KMS-11 (cell line): Measurements from ENCODE around the gene DPM2.

Experiments
- H2AFZ ChIP-seq: fragments of 200-600 bp; sonication (generic); 2 replicates; pipeline ENCODE4 v1.6.1; 2016; ENCODE audit warnings: antibody characterized with exemption, mixed run types, low read depth
- H3K27ac ChIP-seq: fragments of 200-600 bp; sonication (generic); 2 replicates; pipeline ENCODE4 v1.6.1; 2016; ENCODE audit warnings: mild to moderate bottlenecking, mixed run types
- H3K27me3 ChIP-seq: fragments of 200-600 bp; sonication (generic); 2 replicates; pipeline ENCODE4 v1.6.1; 2017; ENCODE audit warnings: mild to moderate bottlenecking, low read depth, mixed run types, moderate library complexity; ENCODE audit not compliant: insufficient read depth
- H3K36me3 ChIP-seq: fragments of 200-600 bp; sonication (generic); 2 replicates; pipeline ENCODE4 v1.6.1; 2017; ENCODE audit warnings: mild to moderate bottlenecking, mixed run types; ENCODE audit not compliant: insufficient read depth
- H3K4me1 ChIP-seq: fragments of 200-600 bp; sonication (generic); 2 replicates; pipeline ENCODE4 v1.6.1; 2016; ENCODE audit warnings: mild to moderate bottlenecking, low read depth, mixed run types; ENCODE audit not compliant: poor library complexity, severe bottlenecking
- H3K4me2 ChIP-seq: fragments of 200-600 bp; sonication (generic); 2 replicates; pipeline ENCODE4 v1.7.0; 2016; ENCODE audit warnings: mild to moderate bottlenecking, mixed run types
- H3K4me3 ChIP-seq: fragments of 200-600 bp; sonication (generic); IDR thresholded peaks from 2 replicates; pipeline ENCODE4 v1.6.1; 2017; ENCODE audit warnings: low read depth, low read length, mixed read lengths; ENCODE audit not compliant: insufficient read depth
- H3K79me2 ChIP-seq: fragments of 200-600 bp; sonication (generic); 2 replicates; pipeline ENCODE4 v1.6.1; 2016; ENCODE audit warnings: low read depth, mixed run types; ENCODE audit not compliant: insufficient read depth
- H3K9ac ChIP-seq: fragments of 200-600 bp; sonication (generic); 2 replicates; pipeline ENCODE4 v1.6.1; 2016; ENCODE audit warnings: mild to moderate bottlenecking, mixed run types
- H4K20me1 ChIP-seq: fragments of 200-600 bp; sonication (generic); 2 replicates; pipeline ENCODE4 v1.6.1; 2016; ENCODE audit warnings: mild to moderate bottlenecking, mixed run types; ENCODE audit not compliant: insufficient read depth
- CTCF ChIP-seq: fragments of 200-600 bp; sonication (generic); conservative IDR thresholded peaks from 2 replicates; pipeline ENCODE4 v1.6.1; 2017; ENCODE audit warnings: low read depth, mild to moderate bottlenecking, antibody characterized with exemption, low read length, moderate library complexity, mixed read lengths

The DPM2 gene

DNA sequence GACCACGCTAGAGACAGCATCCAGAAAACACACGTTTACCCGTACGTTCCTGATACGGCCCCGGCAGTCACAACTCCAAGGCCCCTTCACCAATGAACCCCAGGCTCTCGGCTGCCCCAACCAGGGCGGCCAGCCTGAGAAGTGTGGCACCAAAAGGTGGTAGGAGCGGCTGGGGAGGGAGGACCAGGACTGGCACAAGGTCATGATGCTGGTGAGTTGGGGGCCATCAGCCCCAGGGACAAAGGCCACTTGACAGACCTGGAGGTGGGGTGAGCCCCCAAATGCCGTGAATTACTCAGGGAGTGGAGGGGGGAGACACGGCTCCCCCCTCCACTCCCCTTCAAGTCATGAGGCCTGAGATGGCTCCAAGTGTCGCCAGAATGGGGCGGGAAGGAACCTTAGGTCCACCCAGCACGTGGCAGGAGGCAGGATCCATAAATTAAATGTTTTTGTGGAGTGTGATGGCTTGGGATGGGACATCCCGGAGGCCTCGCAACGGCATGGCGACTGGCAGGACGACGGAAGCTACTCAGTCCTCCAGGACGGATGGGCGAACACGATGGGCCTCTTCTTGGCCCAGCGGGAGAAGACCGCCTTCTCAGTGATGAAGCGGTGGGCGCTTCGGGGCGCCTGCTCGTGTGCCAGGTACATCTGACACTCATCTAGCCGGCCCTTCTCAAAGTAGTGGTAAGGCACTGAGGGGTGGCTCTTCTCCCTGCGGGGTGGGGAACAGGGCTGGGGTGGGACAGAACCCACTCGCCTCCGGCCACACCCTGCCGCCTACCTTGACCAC lies 29.6 kb downstream of the DPM2 start:
- Histone ChIP-seq H3K9ac (no peak overlapping the region), H3K4me3 (no peak overlapping the region), H3K27me3 (no peaks in the 10 kb centered on the region), H3K79me2 (peaks cover 28% of the 10 kb centered on the region), H3K36me3 (peaks cover 5% of the 10 kb centered on the region; the same call in 1 of the 2 replicates), H3K4me2 (no peak overlapping the region), H3K4me1 (peaks cover 56% of the 10 kb centered on the region), H4K20me1 (no peaks in the 10 kb centered on the region), H3K27ac (no peak overlapping the region), H2AFZ (no peak overlapping the region)
- TF ChIP-seq CTCF: no peak

GRCh38 chr9:127905788-127906191 lies 31.9 kb downstream of the DPM2 start:
- H3K9ac ChIP-seq: no peak overlapping the region
- H3K4me2 ChIP-seq: no peak overlapping the region
- H3K4me3 ChIP-seq: no peak overlapping the region
- peaks cover 36% of the 10 kb centered on the region for H3K4me1 ChIP-seq
- no peak overlapping the region for H2AFZ ChIP-seq
- H4K20me1 ChIP-seq: no peaks in the 10 kb centered on the region
- H3K27ac ChIP-seq: peak overlapping the region; percentile 34; the same call in 1 of the 2 replicates
- H3K79me2 ChIP-seq: peaks cover 14% of the 10 kb centered on the region
- no peak for TF ChIP-seq CTCF
- H3K27me3 ChIP-seq: no peaks in the 10 kb centered on the region
- H3K36me3 ChIP-seq: peaks cover 5% of the 10 kb centered on the region; the same call in 1 of the 2 replicates

DNA sequence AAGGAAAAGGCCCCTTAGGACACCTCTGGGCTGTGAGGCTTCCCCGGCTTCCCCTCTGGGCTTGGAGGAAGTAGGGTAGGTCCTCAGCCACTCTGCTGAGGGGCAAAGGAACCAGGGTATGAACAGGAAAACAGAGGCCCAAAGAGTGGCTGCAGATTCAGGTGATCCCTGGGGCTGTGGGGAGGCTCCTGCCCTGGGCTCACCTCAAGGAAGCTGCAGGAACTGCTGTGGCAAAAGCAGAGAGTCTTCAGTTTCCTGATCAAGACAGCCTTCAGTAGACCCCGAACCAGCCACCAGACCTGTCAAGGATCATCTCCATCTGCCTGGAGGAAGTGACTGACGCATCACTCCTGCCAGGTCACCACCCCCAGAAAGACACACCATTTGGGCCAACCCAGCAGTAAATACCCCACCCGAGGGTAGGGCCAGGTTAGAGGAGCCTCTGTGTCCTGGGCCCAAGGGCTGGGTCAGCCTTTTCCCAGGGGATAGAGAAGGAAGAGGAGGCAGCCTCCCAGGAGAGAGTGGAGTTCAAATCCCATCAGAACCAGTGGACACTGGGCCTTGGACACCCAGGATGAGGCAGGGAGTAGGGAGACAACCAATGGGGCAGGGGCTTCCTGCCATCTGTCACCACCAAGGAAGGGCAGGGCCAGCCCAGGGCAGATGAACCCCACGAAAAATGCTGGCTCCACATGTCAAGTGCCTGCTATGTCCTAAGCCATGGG lies 32.5 kb downstream of the DPM2 start:
- Histone ChIP-seq H3K27me3 (no peaks in the 10 kb centered on the region), H3K79me2 (peaks cover 8% of the 10 kb centered on the region; the same call in 1 of the 2 replicates), H3K4me2 (no peak overlapping the region), H3K4me1 (peaks cover 29% of the 10 kb centered on the region), H2AFZ (no peak overlapping the region), H4K20me1 (no peaks in the 10 kb centered on the region), H3K9ac (no peak overlapping the region), H3K4me3 (no peak overlapping the region), H3K27ac (peak overlapping the region; percentile 34; the same call in 1 of the 2 replicates), H3K36me3 (peaks cover 5% of the 10 kb centered on the region; the same call in 1 of the 2 replicates)
- TF ChIP-seq CTCF: no peak

- no peak overlapping the region for H3K4me2 ChIP-seq
- H4K20me1 ChIP-seq: no peaks in the 10 kb centered on the region
- peaks cover under 1% of the 10 kb centered on the region; the same call in 1 of the 2 replicates for H3K36me3 ChIP-seq
- no peak overlapping the region for H2AFZ ChIP-seq
- no peak for TF ChIP-seq CTCF
- H3K9ac ChIP-seq: no peak overlapping the region
- no peaks in the 10 kb centered on the region for H3K27me3 ChIP-seq
- H3K4me3 ChIP-seq: no peak overlapping the region
- H3K4me1 ChIP-seq: peaks cover 27% of the 10 kb centered on the region
- H3K27ac ChIP-seq: peak overlapping the region; percentile 34; the same call in 1 of the 2 replicates
- peaks cover 2% of the 10 kb centered on the region; the same call in 1 of the 2 replicates for H3K79me2 ChIP-seq
Observed at GRCh38 chr9:127904561-127905003, 33.1 kb downstream of the DPM2 start.
